OCI-LY1 (cell line): ENCODE measurements around the gene VEPH1.

Source experiments
- CTCF ChIP-seq: fragments of 200-600 bp; sonication (generic), shearing (Covaris generic); IDR thresholded peaks from 2 replicates; pipeline ENCODE4 v1.5.1; 2017; ENCODE audit warnings: mild to moderate bottlenecking, antibody characterized with exemption, low read length, moderate library complexity, mixed read lengths
- EZH2 ChIP-seq: fragments of 200-600 bp; sonication (generic), shearing (Covaris generic); IDR thresholded peaks from 2 replicates; pipeline ENCODE4 v1.8.0; 2017; ENCODE audit warnings: borderline replicate concordance, mixed run types, mild to moderate bottlenecking, antibody characterized with exemption, low read length, moderate library complexity, mixed read lengths

GRCh38 chr3:157268026-157268425 lies 235.2 kb downstream of the VEPH1 start:
- TF ChIP-seq EZH2 (no peak), CTCF (no peak)
